ENCODE measurements around the gene KLF8.

DNA sequence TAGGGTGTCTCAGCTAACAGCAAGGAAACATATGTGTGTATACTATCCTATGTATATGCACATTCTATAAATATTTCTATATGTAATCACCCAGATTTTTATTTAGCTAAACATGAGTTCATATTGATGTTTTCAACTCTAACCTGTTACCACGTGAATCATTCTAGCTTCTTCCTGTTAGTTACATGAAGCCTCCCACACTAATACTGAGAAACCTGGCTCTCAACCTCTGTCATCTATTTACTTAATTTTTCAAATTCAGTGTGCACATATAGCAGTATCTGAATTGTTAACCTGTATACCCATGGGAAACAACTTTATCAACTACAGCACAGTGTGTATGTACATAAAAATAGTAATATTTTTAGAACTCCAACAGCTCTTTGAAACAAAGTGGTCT, 57.3 kb downstream of the KLF8 start:
- no peak for TF ChIP-seq TAF1 (IDR thresholded peaks at IDR 0.05; ENCODE audit: low read depth)
- TF ChIP-seq RAD21 (IDR thresholded peaks at IDR 0.05; ENCODE audit: low read depth): no peak
- TF ChIP-seq EGR1 (IDR thresholded peaks at IDR 0.05): no peak
- no peak for TF ChIP-seq FOXM1 (IDR thresholded peaks at IDR 0.05; ENCODE audit: borderline replicate concordance, low read depth)
- TF ChIP-seq NFIC (IDR thresholded peaks at IDR 0.05): no peak
- TF ChIP-seq EP300 (IDR thresholded peaks at IDR 0.05; ENCODE audit: borderline replicate concordance): no peak
- TF ChIP-seq, protein P1, sequence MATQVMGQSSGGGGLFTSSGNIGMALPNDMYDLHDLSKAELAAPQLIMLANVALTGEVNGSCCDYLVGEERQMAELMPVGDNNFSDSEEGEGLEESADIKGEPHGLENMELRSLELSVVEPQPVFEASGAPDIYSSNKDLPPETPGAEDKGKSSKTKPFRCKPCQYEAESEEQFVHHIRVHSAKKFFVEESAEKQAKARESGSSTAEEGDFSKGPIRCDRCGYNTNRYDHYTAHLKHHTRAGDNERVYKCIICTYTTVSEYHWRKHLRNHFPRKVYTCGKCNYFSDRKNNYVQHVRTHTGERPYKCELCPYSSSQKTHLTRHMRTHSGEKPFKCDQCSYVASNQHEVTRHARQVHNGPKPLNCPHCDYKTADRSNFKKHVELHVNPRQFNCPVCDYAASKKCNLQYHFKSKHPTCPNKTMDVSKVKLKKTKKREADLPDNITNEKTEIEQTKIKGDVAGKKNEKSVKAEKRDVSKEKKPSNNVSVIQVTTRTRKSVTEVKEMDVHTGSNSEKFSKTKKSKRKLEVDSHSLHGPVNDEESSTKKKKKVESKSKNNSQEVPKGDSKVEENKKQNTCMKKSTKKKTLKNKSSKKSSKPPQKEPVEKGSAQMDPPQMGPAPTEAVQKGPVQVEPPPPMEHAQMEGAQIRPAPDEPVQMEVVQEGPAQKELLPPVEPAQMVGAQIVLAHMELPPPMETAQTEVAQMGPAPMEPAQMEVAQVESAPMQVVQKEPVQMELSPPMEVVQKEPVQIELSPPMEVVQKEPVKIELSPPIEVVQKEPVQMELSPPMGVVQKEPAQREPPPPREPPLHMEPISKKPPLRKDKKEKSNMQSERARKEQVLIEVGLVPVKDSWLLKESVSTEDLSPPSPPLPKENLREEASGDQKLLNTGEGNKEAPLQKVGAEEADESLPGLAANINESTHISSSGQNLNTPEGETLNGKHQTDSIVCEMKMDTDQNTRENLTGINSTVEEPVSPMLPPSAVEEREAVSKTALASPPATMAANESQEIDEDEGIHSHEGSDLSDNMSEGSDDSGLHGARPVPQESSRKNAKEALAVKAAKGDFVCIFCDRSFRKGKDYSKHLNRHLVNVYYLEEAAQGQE (IDR thresholded peaks at IDR 0.05; ENCODE audit: low read depth): no peak
- no peak for TF ChIP-seq TEAD4 (IDR thresholded peaks at IDR 0.05)
- no peak for TF ChIP-seq CEBPB (IDR thresholded peaks at IDR 0.05)
- no peak for TF ChIP-seq YY1 (IDR thresholded peaks at IDR 0.05; ENCODE audit: low read depth)
- TF ChIP-seq, protein P2, sequence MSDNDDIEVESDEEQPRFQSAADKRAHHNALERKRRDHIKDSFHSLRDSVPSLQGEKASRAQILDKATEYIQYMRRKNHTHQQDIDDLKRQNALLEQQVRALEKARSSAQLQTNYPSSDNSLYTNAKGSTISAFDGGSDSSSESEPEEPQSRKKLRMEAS (IDR thresholded peaks at IDR 0.05): no peak
- TF ChIP-seq ZBTB7A (IDR thresholded peaks at IDR 0.05; ENCODE audit: low read depth): no peak
- TF ChIP-seq CREB1 (IDR thresholded peaks at IDR 0.05; ENCODE audit: low read depth): no peak
